GM12801 (cell line): Measurements from ENCODE around the gene IRF8.

Experiments used
- CTCF ChIP-seq: IDR thresholded peaks from one replicate; pipeline ENCODE4 v1.5.1; 2011; ENCODE audit warnings: control low read depth; ENCODE audit not compliant: insufficient read length; ENCODE audit errors: extremely low read depth

Gene IRF8

GRCh38 chr16:85909932-85910853, 11.2 kb downstream of the IRF8 start:
- no peak for TF ChIP-seq CTCF

- TF ChIP-seq CTCF, result no peak
Observed at GRCh38 chr16:85910854-85911247, 11.9 kb downstream of the IRF8 start.

- no peak for TF ChIP-seq CTCF
Observed at GRCh38 chr16:85911251-85911930, 12.4 kb downstream of the IRF8 start.

- no peak for TF ChIP-seq CTCF
Observed at GRCh38 chr16:85912211-85912974, 13.4 kb downstream of the IRF8 start.

GRCh38 chr16:85913141-85913601, 14.2 kb downstream of the IRF8 start:
- no peak for TF ChIP-seq CTCF

- no peak for TF ChIP-seq CTCF
Observed at GRCh38 chr16:85913688-85914422, 14.9 kb downstream of the IRF8 start.

- no peak for TF ChIP-seq CTCF
Observed at GRCh38 chr16:85914423-85914794, 15.4 kb downstream of the IRF8 start.
